B cell (primary cell): ENCODE results near the gene FIBIN. TPM values are rescaled to one million over a fixed set of nuclear protein-coding genes. Genes with fewer than 3 reads are reported as not detected.

ENCODE experiments used
- ATAC-seq: fragments of 200-7000 bp; cut with Tn5 transposase; one replicate; pipeline ENCODE4 v1.10.0; 2021; ENCODE audit warnings: low read depth, mild to moderate bottlenecking, moderate number of reproducible peaks, moderate library complexity
- CTCF ChIA-PET: fragments of 350-600 bp; sonication (Branson Sonifier 250); formaldehyde crosslinking; loops from one replicate; lab custom pipeline; 2021; ENCODE audit warnings: antibody characterized with exemption, inconsistent platforms; lab: Charles Lee
- POLR2A ChIA-PET: fragments of 350-600 bp; sonication (Branson Sonifier 250); formaldehyde crosslinking; loops from one replicate; lab custom pipeline; 2021; ENCODE audit warnings: antibody characterized with exemption; lab: Charles Lee
- DNase-seq: peaks from one replicate; pipeline ENCODE4 v3.0.0; 2013
- H2AFZ ChIP-seq: 2 replicates; pipeline ENCODE4 v1.6.1; 2012; ENCODE audit warnings: mild to moderate bottlenecking, low read depth, low read length; ENCODE audit not compliant: insufficient read depth, poor library complexity, severe bottlenecking
- H3K27ac ChIP-seq, 2 donors: 1 replicate in 1 of 2; 2 replicates in 1 of 2; pipeline ENCODE4 v1.5.1; 2012 to 2013; ENCODE audit warnings: low read length in 2 of 2, mild to moderate bottlenecking in 2 of 2, moderate library complexity in 1 of 2
- H3K27me3 ChIP-seq, 4 experiments: fragments of 200-600 bp in 1 of 4; sonication (generic) in 1 of 4; replicated peaks in 1 of 4; 1 replicate in 2 of 4; 2 replicates in 2 of 4; pipeline versions ENCODE4 v1.6.1 to v1.7.0; 2013 to 2016; ENCODE audit warnings: low read length in 3 of 4, mild to moderate bottlenecking in 2 of 4, mixed read lengths in 1 of 4, moderate library complexity in 1 of 4; ENCODE audit not compliant: insufficient read depth in 4 of 4, control insufficient read depth in 3 of 4; ENCODE audit errors: control extremely low read depth in 1 of 4
- H3K36me3 ChIP-seq, 2 experiments: replicated peaks in 1 of 2; 1 replicate in 1 of 2; 2 replicates in 1 of 2; pipeline versions ENCODE4 v1.6.1 to v1.7.1; 2013; ENCODE audit warnings: low read length in 1 of 2; ENCODE audit not compliant: insufficient read depth in 2 of 2, control insufficient read depth in 1 of 2; ENCODE audit errors: control extremely low read depth in 1 of 2, extremely low read depth in 1 of 2
- H3K4me1 ChIP-seq, 2 donors: fragments of 200-600 bp in 1 of 2; sonication (generic) in 1 of 2; 1 replicate in 1 of 2; 2 replicates in 1 of 2; pipeline versions ENCODE4 v1.5.1 to v1.6.1; 2013 to 2017; ENCODE audit warnings: low read length in 2 of 2; ENCODE audit not compliant: control insufficient read depth in 2 of 2, insufficient read depth in 2 of 2
- H3K4me2 ChIP-seq: replicated peaks from 2 replicates; pipeline ENCODE3; 2012; ENCODE audit warnings: mild to moderate bottlenecking, low read depth, low read length; ENCODE audit not compliant: poor library complexity, severe bottlenecking
- H3K4me3 ChIP-seq, 5 experiments: fragments of 200-600 bp in 1 of 5; sonication (generic) in 1 of 5; 1 replicate in 3 of 5; 2 replicates in 2 of 5; pipeline versions ENCODE4 v1.5.1 to v1.7.0; 2011 to 2016; ENCODE audit warnings: low read length in 4 of 5, mild to moderate bottlenecking in 4 of 5, low read depth in 2 of 5, control low read depth in 1 of 5, moderate library complexity in 1 of 5; ENCODE audit not compliant: insufficient read depth in 1 of 5; ENCODE audit errors: control extremely low read depth in 1 of 5, extremely low read depth in 1 of 5
- H3K79me2 ChIP-seq: fragments of 200-600 bp; sonication (generic); one replicate; pipeline ENCODE4 v1.6.0; 2016; ENCODE audit warnings: low read length; ENCODE audit not compliant: control insufficient read depth, insufficient read depth
- H3K9ac ChIP-seq: fragments of 200-600 bp; sonication (generic); 2 replicates; pipeline ENCODE4 v1.6.1; 2017; ENCODE audit warnings: mild to moderate bottlenecking, low read length, moderate library complexity
- H3K9me3 ChIP-seq, 3 donors: one replicate each; pipeline versions ENCODE4 v1.6.1 to v1.7.1; 2013; ENCODE audit warnings: low read length in 2 of 3; ENCODE audit not compliant: control insufficient read depth in 2 of 3, insufficient read depth in 1 of 3; ENCODE audit errors: control extremely low read depth in 1 of 3
- H4K20me1 ChIP-seq: 2 replicates; pipeline ENCODE4 v1.6.0; 2012; ENCODE audit warnings: mild to moderate bottlenecking, low read length; ENCODE audit not compliant: insufficient read depth, control insufficient read depth, poor library complexity, severe bottlenecking
- H3K27ac Mint-ChIP-seq: one replicate; pipeline ENCODE4 v1.8.0; 2021; ENCODE audit warnings: mixed read lengths
- H3K27me3 Mint-ChIP-seq: one replicate; pipeline ENCODE4 v1.8.0; 2021; ENCODE audit warnings: mixed read lengths
- H3K4me1 Mint-ChIP-seq: one replicate; pipeline ENCODE4 v1.8.0; 2021; ENCODE audit warnings: mixed read lengths
- H3K4me3 Mint-ChIP-seq: one replicate; pipeline ENCODE4 v1.8.0; 2021; ENCODE audit warnings: mixed read lengths
- H3K9me3 Mint-ChIP-seq: one replicate; pipeline ENCODE4 v1.8.0; 2022; ENCODE audit warnings: mixed read lengths; ENCODE audit not compliant: insufficient read depth
- CTCF ChIP-seq: fragments of 200-600 bp; IDR thresholded peaks from one replicate; pipeline ENCODE4 v1.8.0; 2022; ENCODE audit warnings: antibody characterized with exemption, mild to moderate bottlenecking
- EZH2 ChIP-seq: IDR thresholded peaks from 2 replicates; pipeline ENCODE4 v1.6.1; 2012; ENCODE audit warnings: borderline replicate concordance, low read depth, mild to moderate bottlenecking, moderate library complexity, low read length; ENCODE audit not compliant: insufficient read depth, poor library complexity, severe bottlenecking
- WGBS: methylation state at CpG from one replicate; pipeline ENCODE4 v1.1.5; 2013; ENCODE audit warnings: missing lambda C conversion rate; ENCODE audit not compliant: insufficient coverage; 5-methylcytosine and 5-hydroxymethylcytosine counted together
- intact Hi-C: fragments of 100-400 bp; cut with micrococcal nuclease; formaldehyde crosslinking; loops from one replicate; pipeline ENCODE4 v1.10.0; 2022
- polyA plus RNA-seq: library from polyadenylated mRNA; depleted of rRNA; stranded (reverse); fragments of >200 nt; gene quantifications from 2 replicates; pipeline ENCODE4 v1.2.3, GENCODE V29; 2012
- total RNA-seq, 2 donors: library from RNA; stranded (reverse); fragments of 120-200 nt in 1 of 2; gene quantifications; 1 replicate in 1 of 2; 2 replicates in 1 of 2; pipeline versions ENCODE4 v1.2.3 to v1.2.4, GENCODE V29; 2013 to 2022

FIBIN gene
- total and polyA plus RNA-seq, 2 donors (not counting 1 experiment from before 2014, with no cell fraction given): not detected

GRCh38 chr11:27020751-27021150 is 26.8 kb downstream of the FIBIN start:
- no peak for ATAC-seq
- WGBS: no CpG with 5 or more reads among the region's 2 CpGs

GRCh38 chr11:27022659-27023251 is 28.8 kb downstream of the FIBIN start:
- H3K4me2 ChIP-seq: no peak overlapping the region
- no peaks in the 10 kb centered on the region for H3K79me2 ChIP-seq
- CTCF ChIA-PET: no interaction called here
- Mint-ChIP-seq H3K27ac (no peak overlapping the region), H3K4me1 (no peaks in the 10 kb centered on the region), H3K9me3 (no peaks in the 10 kb centered on the region), H3K4me3 (no peak overlapping the region), H3K27me3 (no peaks in the 10 kb centered on the region)
- no peak for TF ChIP-seq CTCF
- TF ChIP-seq EZH2: no peak
- ATAC-seq (no peak), DNase-seq (no peak)
- H3K4me1 ChIP-seq: no peaks in the 10 kb centered on the region
- no peaks in the 10 kb centered on the region for H3K27me3 ChIP-seq
- no peaks in the 10 kb centered on the region for H4K20me1 ChIP-seq
- no peak overlapping the region for H3K9ac ChIP-seq
- H3K36me3 ChIP-seq: no peaks in the 10 kb centered on the region
- H3K27ac ChIP-seq: no peak overlapping the region
- intact Hi-C loops: no loop called here
- POLR2A ChIA-PET: no interaction called here
- H2AFZ ChIP-seq: no peak overlapping the region
- H3K4me3 ChIP-seq: no peak overlapping the region
- WGBS: no CpG with 5 or more reads among the region's 1 CpG
- no peaks in the 10 kb centered on the region for H3K9me3 ChIP-seq

More at GRCh38 chr11:27020751-27021150, 26.8 kb downstream of the FIBIN start:
- Mint-ChIP-seq H3K27ac (no peak overlapping the region), H3K4me1 (no peaks in the 10 kb centered on the region), H3K4me3 (no peak overlapping the region), H3K9me3 (no peaks in the 10 kb centered on the region), H3K27me3 (no peaks in the 10 kb centered on the region)
- Histone ChIP-seq H3K79me2 (no peaks in the 10 kb centered on the region), H3K4me2 (no peak overlapping the region), H3K4me3 (no peak overlapping the region), H2AFZ (no peak overlapping the region), H3K9ac (no peak overlapping the region), H3K4me1 (no peaks in the 10 kb centered on the region), H3K27me3 (no peaks in the 10 kb centered on the region), H3K9me3 (no peaks in the 10 kb centered on the region), H3K27ac (no peak overlapping the region), H4K20me1 (no peaks in the 10 kb centered on the region), H3K36me3 (no peaks in the 10 kb centered on the region)
- no peak for DNase-seq
- CTCF ChIA-PET: no interaction called here
- intact Hi-C loops: no loop called here
- TF ChIP-seq EZH2 (no peak), CTCF (no peak)
- POLR2A ChIA-PET: no interaction called here
